NK-92 treated with Interleukin-12 subunit alpha and Interleukin-12 subunit beta, amount 100 ng/mL, for 24 hours (cell line): Measurements from ENCODE around the gene BTAF1.

Experiments used
- DNase-seq: peaks from one replicate; lab custom pipeline; 2025; lab: John Stamatoyannopoulos, UW

BTAF1 gene

GRCh38 chr10:92052088-92052487 is 128.5 kb downstream of the BTAF1 start:
- DNase-seq: no peak

GRCh38 chr10:92052741-92053140 is 129.2 kb downstream of the BTAF1 start:
- no peak for DNase-seq

DNA sequence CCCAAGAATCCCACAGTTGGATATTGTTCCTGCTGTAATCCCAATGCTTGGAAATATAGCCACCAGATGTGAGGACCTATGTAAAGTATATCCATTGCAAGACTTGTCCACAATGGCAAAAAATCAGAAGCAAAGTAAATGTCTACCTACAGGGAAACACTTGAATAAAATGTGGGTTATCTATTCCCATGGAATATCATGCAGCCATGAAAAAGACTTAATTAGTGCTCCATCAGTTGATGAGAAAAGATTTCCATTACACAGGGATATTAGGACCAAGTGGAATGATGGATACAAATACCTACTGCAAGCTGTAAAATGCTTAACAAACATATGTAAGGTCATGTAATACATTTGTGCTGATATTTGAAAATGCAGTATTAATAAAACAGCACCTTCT is 131.2 kb downstream of the BTAF1 start:
- no peak for DNase-seq

DNA sequence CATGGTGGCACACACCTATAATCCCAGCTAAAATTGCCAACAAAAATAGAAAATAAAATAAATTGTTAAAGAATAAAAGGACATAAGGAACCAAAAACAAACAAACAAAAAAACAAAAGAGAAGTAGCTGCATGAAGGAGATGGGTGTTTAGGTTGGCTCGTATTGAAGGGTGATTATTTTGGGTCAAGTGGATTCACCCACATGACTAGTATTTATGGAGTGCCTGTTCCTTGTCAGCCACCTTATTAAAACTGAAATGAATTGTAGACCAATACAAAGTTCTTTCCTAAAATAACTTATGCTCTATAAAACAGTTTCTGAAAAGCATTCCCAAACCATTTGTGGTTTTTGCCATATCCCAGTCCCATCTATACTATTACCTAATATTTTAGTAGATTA is 138.7 kb downstream of the BTAF1 start:
- DNase-seq: no peak

DNA sequence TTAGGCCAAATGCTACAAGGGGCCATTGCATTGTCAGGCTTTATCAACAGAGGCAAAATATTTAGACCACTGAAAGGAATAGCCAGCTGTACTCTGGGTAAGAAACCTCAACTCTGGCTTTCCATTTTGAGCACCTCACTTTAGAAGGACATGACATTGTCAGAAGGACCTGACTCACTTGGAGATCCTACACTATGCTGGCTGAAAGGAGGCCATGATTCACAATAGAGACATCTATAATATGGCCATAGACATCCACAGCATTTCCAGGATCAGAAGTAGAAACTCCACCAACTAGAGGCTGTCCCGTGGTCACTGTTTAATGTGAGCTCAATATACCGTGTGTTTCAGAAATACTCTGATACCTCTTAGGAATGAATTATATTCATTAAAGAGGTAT is 140.9 kb downstream of the BTAF1 start:
- no peak for DNase-seq

DNA sequence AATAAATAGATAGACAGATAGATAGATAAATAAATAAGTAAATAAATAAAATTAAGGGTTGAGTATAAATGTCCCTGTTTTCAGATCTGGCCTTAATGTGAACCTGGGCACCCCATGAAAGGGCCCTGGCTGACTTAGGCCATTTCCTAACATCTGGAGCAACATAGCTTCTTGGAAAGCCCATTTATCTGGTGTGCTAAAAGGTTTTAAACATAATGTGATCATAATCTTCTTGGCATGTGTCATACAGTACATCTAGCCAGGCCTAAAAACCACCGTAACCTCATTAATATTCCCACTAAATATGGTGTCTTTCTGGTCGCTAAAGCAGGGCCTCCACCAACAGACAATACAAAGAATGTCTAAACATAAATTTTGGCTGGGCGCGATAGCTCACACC is 142.8 kb downstream of the BTAF1 start:
- no peak for DNase-seq

DNA sequence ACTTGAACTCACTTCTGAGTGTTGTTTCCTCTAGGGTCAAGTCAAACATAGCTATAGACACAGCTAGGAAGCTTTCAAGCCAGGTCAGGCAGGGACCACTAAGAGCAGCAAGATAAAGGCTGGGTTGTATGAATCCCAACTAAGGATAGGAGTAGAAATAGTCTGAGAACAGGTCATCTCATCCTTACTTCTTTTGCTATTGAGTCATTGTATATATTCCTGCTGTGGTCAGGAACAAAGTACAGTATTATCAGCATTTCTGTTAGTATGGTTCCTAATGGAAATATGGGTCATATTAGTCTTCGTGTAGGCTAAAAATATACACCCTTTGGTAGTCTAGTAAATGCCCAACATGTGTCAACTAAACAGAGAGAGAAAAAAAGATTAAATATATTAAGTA is 145.3 kb downstream of the BTAF1 start:
- DNase-seq: no peak

GRCh38 chr10:92074126-92074887 is 150.7 kb downstream of the BTAF1 start:
- DNase-seq: no peak

DNA sequence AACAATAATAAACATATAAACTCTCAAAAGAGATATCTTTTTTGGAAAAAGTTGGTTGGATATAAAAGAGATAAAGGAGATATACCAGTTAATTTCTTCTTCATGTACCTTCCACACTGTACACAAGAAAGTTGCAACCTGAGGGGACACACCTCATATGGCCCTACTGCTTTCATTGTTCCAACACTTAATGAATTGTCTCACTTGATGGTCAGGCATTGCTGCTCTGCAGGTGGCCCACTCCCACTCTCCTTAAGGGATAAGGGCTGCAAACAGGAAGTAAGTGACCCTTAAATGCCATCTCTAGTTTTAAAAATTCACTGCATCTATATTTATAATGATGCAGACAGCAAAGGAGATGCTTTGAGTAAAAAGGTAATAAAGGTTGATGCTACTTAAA is 152.3 kb downstream of the BTAF1 start:
- no peak for DNase-seq

DNA sequence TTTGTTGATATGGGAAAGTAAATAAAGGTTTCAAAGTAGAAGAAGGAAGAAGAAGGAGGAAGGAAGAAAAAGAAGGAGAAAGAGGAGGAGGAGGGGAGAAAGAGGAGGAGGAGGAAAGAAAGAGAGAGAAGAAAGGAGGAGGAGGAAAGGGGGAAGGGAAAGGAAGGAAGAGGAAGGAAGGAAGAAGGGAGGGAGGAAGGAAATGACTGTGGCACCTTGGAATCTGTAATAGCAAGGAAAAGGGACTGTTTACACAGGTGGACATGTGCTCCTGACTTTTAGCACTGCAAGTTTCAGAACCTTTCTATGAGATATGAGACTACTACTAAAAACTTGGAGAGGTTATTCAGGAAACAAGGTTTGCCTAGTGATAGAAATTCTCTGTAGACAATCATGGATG is 153.2 kb downstream of the BTAF1 start:
- DNase-seq: no peak

DNA sequence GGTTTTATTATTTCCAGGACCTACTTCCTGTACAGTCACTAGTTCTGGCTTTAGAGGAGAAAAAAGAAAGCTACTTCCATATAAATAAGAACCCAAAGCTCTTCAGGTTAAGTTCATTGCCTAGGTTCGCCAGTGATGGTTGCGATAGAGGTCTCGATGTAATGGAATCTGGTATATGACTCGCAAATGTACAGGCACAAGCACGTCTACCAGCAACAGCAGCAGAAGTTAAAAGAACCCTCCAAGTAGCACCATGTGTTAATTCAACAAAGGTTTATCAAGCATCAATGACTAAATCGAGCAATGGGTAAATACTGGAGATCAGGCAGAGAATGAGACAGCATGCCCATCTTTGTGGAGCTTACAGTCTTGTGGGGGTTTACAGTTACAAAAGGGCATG is 155.4 kb downstream of the BTAF1 start:
- DNase-seq: no peak
